HEK293T (cell line): ENCODE measurements around the gene CFAP161.
"Not testable (repeated sequence)": the region's sequence is repeated elsewhere in the genome, so short reads cannot be mapped to it uniquely, and the experiment has no call there.

Experiments used
- CTCF ChIA-PET: fragments of 350-600 bp; formaldehyde crosslinking; extraction: SDS; loops from one replicate; lab custom pipeline; 2021; ENCODE audit warnings: antibody characterized with exemption, inconsistent platforms; lab: Yijun Ruan, JAX
- POLR2A ChIA-PET: fragments of 350-600 bp; formaldehyde crosslinking; extraction: SDS; loops from one replicate; lab custom pipeline; 2020; ENCODE audit warnings: antibody characterized with exemption, inconsistent platforms; lab: Yijun Ruan, JAX
- DNase-seq: peaks from one replicate; pipeline ENCODE4 v3.0.0; 2012; ENCODE audit warnings: mixed read lengths; ENCODE audit errors: extremely low spot score
- ARNT ChIP-seq: fragments of 450-650 bp; IDR thresholded peaks from 2 replicates; pipeline ENCODE4 v1.6.1; 2017; ENCODE audit warnings: mild to moderate bottlenecking
- BHLHE40 ChIP-seq: fragments of 450-650 bp; IDR thresholded peaks from 2 replicates; pipeline ENCODE4 v1.6.1; 2016; ENCODE audit warnings: mild to moderate bottlenecking, moderate library complexity, borderline replicate concordance
- CTBP1 ChIP-seq: fragments of 450-650 bp; IDR thresholded peaks from 2 replicates; pipeline ENCODE4 v1.6.1; 2016; ENCODE audit warnings: borderline replicate concordance
- ELF4 ChIP-seq: fragments of 450-650 bp; IDR thresholded peaks from 2 replicates; pipeline ENCODE4 v1.6.1; 2017; ENCODE audit warnings: antibody characterized with exemption
- FOXA1 ChIP-seq: fragments of 450-650 bp; IDR thresholded peaks from 2 replicates; pipeline ENCODE4 v1.6.1; 2016; ENCODE audit warnings: mild to moderate bottlenecking
- FOXK2 ChIP-seq: fragments of 450-650 bp; IDR thresholded peaks from 2 replicates; pipeline ENCODE4 v1.6.1; 2016; ENCODE audit warnings: mild to moderate bottlenecking
- FOXM1 ChIP-seq: fragments of 450-650 bp; IDR thresholded peaks from 2 replicates; pipeline ENCODE4 v1.6.1; 2017; ENCODE audit warnings: mild to moderate bottlenecking, borderline replicate concordance
- HDGF ChIP-seq: fragments of 450-650 bp; IDR thresholded peaks from 2 replicates; pipeline ENCODE4 v1.6.1; 2017; ENCODE audit warnings: antibody characterized with exemption, borderline replicate concordance
- L3MBTL2 ChIP-seq: fragments of 450-650 bp; conservative IDR thresholded peaks from 2 replicates; pipeline ENCODE4 v1.6.1; 2016; ENCODE audit warnings: mild to moderate bottlenecking
- LEF1 ChIP-seq: fragments of 450-650 bp; IDR thresholded peaks from 2 replicates; pipeline ENCODE4 v1.6.1; 2017; ENCODE audit warnings: mild to moderate bottlenecking, borderline replicate concordance
- NFRKB ChIP-seq: fragments of 450-650 bp; IDR thresholded peaks from 2 replicates; pipeline ENCODE4 v1.6.1; 2016; ENCODE audit warnings: mild to moderate bottlenecking, moderate library complexity
- SP1 ChIP-seq: fragments of 450-650 bp; IDR thresholded peaks from 2 replicates; pipeline ENCODE4 v1.6.1; 2017
- SUZ12 ChIP-seq: fragments of 450-650 bp; IDR thresholded peaks from 2 replicates; pipeline ENCODE4 v1.6.1; 2016; ENCODE audit warnings: mild to moderate bottlenecking
- TARDBP ChIP-seq: fragments of 450-650 bp; IDR thresholded peaks from 2 replicates; pipeline ENCODE4 v1.6.1; 2016
- ZNF384 ChIP-seq: fragments of 450-650 bp; IDR thresholded peaks from 2 replicates; pipeline ENCODE4 v1.6.1; 2016
- TF ChIP-seq, protein P1 (sequence below): fragments of 450-650 bp; IDR thresholded peaks from 2 replicates; pipeline ENCODE4 v1.6.1; 2016

CFAP161 gene

DNA sequence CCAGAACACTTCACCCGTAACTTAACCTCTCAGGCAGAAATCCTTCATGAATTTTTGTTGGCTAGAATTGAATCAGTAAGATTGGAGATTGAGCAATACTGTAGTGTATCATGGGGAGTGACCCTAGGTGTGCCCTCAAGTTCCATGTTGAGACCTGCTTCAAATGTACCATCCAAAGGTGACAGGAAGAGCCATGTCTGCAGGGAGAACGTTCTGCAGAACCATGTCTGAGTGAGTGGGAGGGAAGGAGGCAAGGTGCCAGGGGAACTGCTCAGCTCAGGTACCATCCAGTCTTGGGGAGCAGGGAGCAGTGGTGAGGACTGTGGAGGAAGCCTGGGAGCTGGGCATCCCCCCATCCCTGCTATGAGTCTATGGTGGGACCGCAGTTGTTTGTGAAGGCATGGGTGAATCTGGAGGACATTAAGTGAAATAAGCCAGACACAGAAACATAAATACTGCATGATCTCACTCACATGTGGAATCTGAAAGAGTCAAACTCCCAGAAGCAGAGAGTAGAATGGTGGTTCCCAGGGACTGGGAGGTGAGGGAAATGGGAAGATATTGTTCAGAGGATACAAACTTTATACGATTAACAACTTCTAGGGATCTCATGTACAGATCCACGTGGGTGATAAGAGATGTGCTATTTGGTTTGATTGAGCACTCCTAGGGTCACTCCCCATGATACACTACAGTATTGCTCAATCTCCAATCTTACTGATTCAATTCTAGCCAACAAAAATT lies 23.3 kb downstream of the CFAP161 start:
- DNase-seq: no peak
- ChIA-PET CTCF (interaction anchor here (1.5 to 8.2 kb wide), 2 partner anchors 44 to 108 kb away, joined by 6 to 107 read pairs; no protein-coding TSS in a partner anchor), POLR2A (no interaction called here)
- TF ChIP-seq ZNF384: no peak
- no peak for TF ChIP-seq NFRKB
- TF ChIP-seq ARNT: no peak
- no peak for TF ChIP-seq LEF1
- TF ChIP-seq FOXA1: no peak
- TF ChIP-seq L3MBTL2: no peak
- TF ChIP-seq, protein P1, sequence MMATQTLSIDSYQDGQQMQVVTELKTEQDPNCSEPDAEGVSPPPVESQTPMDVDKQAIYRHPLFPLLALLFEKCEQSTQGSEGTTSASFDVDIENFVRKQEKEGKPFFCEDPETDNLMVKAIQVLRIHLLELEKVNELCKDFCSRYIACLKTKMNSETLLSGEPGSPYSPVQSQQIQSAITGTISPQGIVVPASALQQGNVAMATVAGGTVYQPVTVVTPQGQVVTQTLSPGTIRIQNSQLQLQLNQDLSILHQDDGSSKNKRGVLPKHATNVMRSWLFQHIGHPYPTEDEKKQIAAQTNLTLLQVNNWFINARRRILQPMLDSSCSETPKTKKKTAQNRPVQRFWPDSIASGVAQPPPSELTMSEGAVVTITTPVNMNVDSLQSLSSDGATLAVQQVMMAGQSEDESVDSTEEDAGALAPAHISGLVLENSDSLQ: no peak

DNA sequence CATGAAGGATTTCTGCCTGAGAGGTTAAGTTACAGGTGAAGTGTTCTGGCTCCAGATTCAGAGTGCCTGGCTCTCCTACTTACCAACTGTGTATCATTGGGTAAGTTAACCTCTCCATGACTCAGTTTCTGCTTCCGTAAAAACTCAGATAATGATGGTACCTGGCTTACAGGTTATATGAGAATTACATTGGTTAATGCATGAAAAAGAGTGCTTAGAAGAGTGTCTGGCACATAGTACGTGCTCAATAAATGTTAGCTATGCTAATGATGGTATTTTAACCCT lies 23.8 kb downstream of the CFAP161 start:
- no peak for DNase-seq
- TF ChIP-seq ELF4 (no peak), L3MBTL2 (no peak), SUZ12 (no peak), ARNT (no peak), CTBP1 (no peak), NFRKB (0 out of 2 replicates have a peak, but pooled peaks have one; percentile 24), FOXM1 (no peak)
- TF ChIP-seq, protein P1: no peak
- ChIA-PET CTCF (interaction anchor here (8.2 kb wide), 1 partner anchor 108 kb away, joined by 107 read pairs; no protein-coding TSS in a partner anchor), POLR2A (no interaction called here)

DNA sequence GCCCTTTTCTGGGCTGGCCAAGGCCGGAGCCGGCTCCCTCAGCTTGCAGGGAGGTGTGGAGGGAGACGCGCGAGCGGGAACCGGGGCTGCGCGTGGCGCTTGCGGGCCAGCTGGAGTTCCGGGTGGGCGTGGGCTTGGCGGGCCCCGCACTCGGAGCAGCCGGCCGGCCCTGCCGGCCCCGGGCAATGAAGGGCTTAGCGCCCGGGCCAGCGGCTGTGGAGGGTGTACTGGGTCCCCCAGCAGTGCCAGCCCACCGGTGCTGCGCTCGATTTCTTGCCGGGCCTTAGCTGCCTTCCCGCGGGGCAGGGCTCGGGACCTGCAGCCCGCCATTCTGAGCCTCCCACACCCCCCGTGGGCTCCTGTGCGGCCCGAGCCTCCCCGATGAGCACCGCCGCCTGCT lies 24.5 kb downstream of the CFAP161 start:
- POLR2A ChIA-PET, DNase-seq: not testable (repeated sequence)
- CTCF ChIA-PET: interaction anchor here (8.2 kb wide), 1 partner anchor 107 kb away, joined by 107 read pairs; no protein-coding TSS in a partner anchor

DNA sequence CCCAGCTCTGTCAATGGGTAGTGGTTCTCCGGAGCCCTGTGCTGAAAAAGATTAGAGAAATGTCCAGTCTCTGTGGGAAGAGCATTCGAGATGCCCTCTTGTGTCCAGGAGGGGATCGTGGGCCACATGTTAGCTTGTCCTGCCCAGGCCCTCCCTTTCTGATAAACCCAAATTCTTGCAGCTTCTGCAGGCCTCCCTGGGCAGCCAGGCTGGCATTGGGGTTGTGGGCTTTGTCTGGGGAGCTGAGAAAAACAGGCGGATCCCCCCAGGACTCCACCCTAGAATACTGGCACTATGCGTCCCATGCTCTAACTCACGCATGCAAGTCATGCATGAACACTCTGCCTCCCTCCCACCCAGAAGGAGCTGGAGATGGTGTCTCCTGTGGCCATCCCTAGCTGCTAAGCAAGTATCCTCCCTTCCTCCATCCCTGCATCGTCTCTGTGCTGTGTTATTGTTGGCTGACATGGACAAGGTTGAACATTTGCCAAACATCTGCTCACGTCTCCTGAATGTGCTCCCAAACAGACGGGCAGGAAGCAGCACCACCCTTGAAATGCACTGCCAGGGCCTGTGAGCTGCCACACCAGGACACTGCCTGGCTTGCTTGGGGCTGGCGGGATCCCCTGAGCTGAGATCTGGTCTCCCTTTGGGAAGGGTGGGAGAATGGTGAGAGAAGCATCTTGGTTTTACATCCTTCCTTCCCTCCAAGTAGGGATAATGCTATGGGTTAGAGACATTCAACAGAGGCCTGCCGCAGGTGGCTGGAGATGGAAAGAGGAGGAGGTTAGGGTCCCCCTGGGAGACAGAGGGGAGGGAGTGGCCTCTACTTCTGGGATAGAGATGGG lies 26.5 kb downstream of the CFAP161 start:
- no peak for DNase-seq
- TF ChIP-seq SP1 (no peak), ZNF384 (no peak), L3MBTL2 (no peak), CTBP1 (no peak), NFRKB (no peak), HDGF (no peak), FOXA1 (no peak), TARDBP (no peak), ELF4 (no peak), BHLHE40 (no peak), ARNT (no peak), FOXK2 (no peak), FOXM1 (no peak), LEF1 (no peak)
- TF ChIP-seq, protein P1: no peak
- ChIA-PET CTCF (interaction anchor here (1.2 kb wide), 1 partner anchor 105 kb away, joined by 12 read pairs; no protein-coding TSS in a partner anchor), POLR2A (no interaction called here)

DNA sequence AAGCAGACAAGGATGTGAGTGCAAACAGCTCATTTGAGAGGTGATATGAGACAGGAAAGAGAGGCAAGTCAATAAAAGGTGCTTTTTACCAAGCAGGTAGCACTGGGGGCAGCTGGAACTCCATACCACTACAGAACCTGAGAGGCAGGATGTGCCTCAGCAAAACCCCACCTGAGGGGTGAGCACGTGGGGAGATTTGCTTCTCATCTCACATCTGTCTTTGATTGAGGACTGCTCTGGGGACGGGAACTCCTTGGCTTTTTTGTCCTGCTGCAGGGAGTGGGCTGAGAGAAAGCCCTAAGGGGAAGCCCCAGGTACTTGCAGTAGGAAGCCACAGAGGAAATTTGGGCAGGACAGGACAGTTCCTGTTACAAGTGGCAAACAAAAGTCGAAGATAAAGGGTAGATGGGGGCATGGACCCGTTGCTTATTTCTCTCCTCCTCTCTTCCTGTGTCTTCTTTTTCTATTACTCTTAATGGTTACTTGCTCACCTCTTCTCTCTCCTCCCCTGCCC lies 27.1 kb downstream of the CFAP161 start:
- ChIA-PET POLR2A (no interaction called here), CTCF (interaction anchor here (1.2 kb wide), 1 partner anchor 105 kb away, joined by 12 read pairs; no protein-coding TSS in a partner anchor)
- no peak for DNase-seq
- TF ChIP-seq ZNF384 (no peak), SP1 (no peak), FOXK2 (no peak), LEF1 (no peak), SUZ12 (no peak), L3MBTL2 (no peak), TARDBP (no peak), NFRKB (no peak), FOXM1 (no peak), CTBP1 (no peak), BHLHE40 (no peak), ELF4 (no peak), FOXA1 (no peak)
- TF ChIP-seq, protein P1: no peak
